ENCODE measurements around the gene VRK3. TPM values are rescaled to one million over a fixed set of nuclear protein-coding genes. Genes with fewer than 3 reads are reported as not detected.

VRK3 gene
- total and polyA plus RNA-seq, 2 of the 4 experiments (the other 2 are of a cell fraction) = 28.7 to 35.8 TPM

GRCh38 chr19:49953416-49953815, 71.8 kb downstream of the VRK3 start:
- CTCF ChIA-PET = no interaction called here
- no peak overlapping the region for H3K56ac ChIP-seq (ENCODE audit: extremely low read depth, insufficient read depth, low read length)
- H4K20me1 ChIP-seq (ENCODE audit: insufficient read depth, low read length) = no peaks in the 10 kb centered on the region
- H2BK120ac ChIP-seq (ENCODE audit: low read depth, low read length) = no peak overlapping the region
- no peaks in the 10 kb centered on the region for H3K36me3 ChIP-seq (ENCODE audit: control insufficient read depth, insufficient read depth, low read length)
- POLR2A ChIA-PET (ENCODE audit: unreplicated experiment) = no interaction called here
- peaks cover 14% of the 10 kb centered on the region for H3K27me3 ChIP-seq (ENCODE audit: control insufficient read depth, insufficient read depth, low read length)
- H2AK9ac ChIP-seq (replicated peaks; ENCODE audit: low read depth, low read length, poor library complexity) = no peak overlapping the region
- no peak overlapping the region for H3K4me2 ChIP-seq (ENCODE audit: low read depth, low read length)
- no peak overlapping the region for H3K4ac ChIP-seq (ENCODE audit: low read depth, low read length)
- no peaks in the 10 kb centered on the region for H3K9me3 ChIP-seq (ENCODE audit: control insufficient read depth, insufficient read depth, low read length)
- ATAC-seq (ENCODE audit: low read depth) (no peak), DNase-seq (no peak)
- no peaks in the 10 kb centered on the region for H3K9me1 ChIP-seq (ENCODE audit: insufficient read depth, low read length)
- no peaks in the 10 kb centered on the region for H3K79me1 ChIP-seq (ENCODE audit: low read depth in 1 of 2, low read length in 2 of 2)
- intact Hi-C loops (cut with micrococcal nuclease) (no loop called here), in situ Hi-C loops (cut with MboI; ENCODE audit: low sequenced_read_pairs) (no loop called here), dilution Hi-C loops (cut with HindIII; ENCODE audit: low sequenced_read_pairs, unreplicated experiment) (no loop called here)
- WGBS, 2 experiments (ENCODE audit: extremely low coverage in 2 of 2, insufficient read length in 1 of 2) = no CpG with 5 or more reads among the region's 7 CpGs
- no peak overlapping the region for H2BK20ac ChIP-seq (ENCODE audit: low read depth, low read length)
- no peak overlapping the region for H3K23ac ChIP-seq (ENCODE audit: low read depth, low read length)
- no peak overlapping the region for H3K14ac ChIP-seq (replicated peaks; ENCODE audit: low read depth, low read length)
- H2BK15ac ChIP-seq (ENCODE audit: low read depth, low read length) = no peak overlapping the region
- no peak overlapping the region for H2AK5ac ChIP-seq (ENCODE audit: low read depth, low read length)
- no peak overlapping the region for H4K5ac ChIP-seq (ENCODE audit: low read depth, low read length)
- no peak overlapping the region for H4K8ac ChIP-seq (ENCODE audit: low read depth in 2 of 2, low read length in 2 of 2)
- H4K91ac ChIP-seq (ENCODE audit: insufficient read depth, low read depth, low read length) = no peak overlapping the region
- no peak overlapping the region for H2BK5ac ChIP-seq (ENCODE audit: low read depth, low read length, poor library complexity, severe bottlenecking)
- no peak overlapping the region for H2AFZ ChIP-seq (replicated peaks; ENCODE audit: low read length, poor library complexity)
- TF ChIP-seq RCOR1 (IDR thresholded peaks at IDR 0.05; ENCODE audit: insufficient replicate concordance, low read length) (no peak), MXI1 (IDR thresholded peaks at IDR 0.05; ENCODE audit: borderline replicate concordance, low read depth, low read length) (no peak), CHD1 (IDR thresholded peaks at IDR 0.05; ENCODE audit: low read depth, low read length) (no peak), POLR2A (IDR thresholded peaks at IDR 0.05; ENCODE audit: low read depth, low read length) (no peak), MAFK (IDR thresholded peaks at IDR 0.05; ENCODE audit: low read depth, low read length) (no peak), CTCF (conservative IDR thresholded peaks at IDR 0.05; ENCODE audit: low read depth, low read length) (no peak), RAD21 (IDR thresholded peaks at IDR 0.05; ENCODE audit: low read length) (no peak), SMC3 (IDR thresholded peaks at IDR 0.05; ENCODE audit: low read depth, low read length) (no peak), FOS (IDR thresholded peaks at IDR 0.05; ENCODE audit: low read depth, low read length) (no peak), ELK1 (IDR thresholded peaks at IDR 0.05; ENCODE audit: borderline replicate concordance, low read depth, low read length) (no peak), NFE2L2 (IDR thresholded peaks at IDR 0.05; ENCODE audit: low read depth, low read length) (no peak), MAZ (IDR thresholded peaks at IDR 0.05; ENCODE audit: borderline replicate concordance, low read depth, low read length) (no peak), USF2 (IDR thresholded peaks at IDR 0.05; ENCODE audit: low read depth, low read length) (no peak), CEBPB (IDR thresholded peaks at IDR 0.05; ENCODE audit: low read depth, low read length) (no peak), RFX5 (IDR thresholded peaks at IDR 0.05; ENCODE audit: low read depth, low read length) (no peak), BHLHE40 (IDR thresholded peaks at IDR 0.05; ENCODE audit: low read depth, low read length) (no peak)
- H3K4me3 ChIP-seq (ENCODE audit: insufficient read depth, low read depth, low read length) = no peak overlapping the region
- H3K4me1 ChIP-seq (ENCODE audit: control insufficient read depth, insufficient read depth, low read length) = no peaks in the 10 kb centered on the region
- BruUV-seq (replicated peaks) = no TSS peak
- H3K27ac ChIP-seq (ENCODE audit: insufficient read depth, low read length) = no peak overlapping the region
- no peak overlapping the region for H3K18ac ChIP-seq (ENCODE audit: low read depth, low read length)
- no peak overlapping the region for H3K9ac ChIP-seq (ENCODE audit: low read depth, low read length)

Data from IMR-90 (cell line).